Measurements from ENCODE around the gene LGALS9.
A peak's percentile ranks its signal among the peaks of the same experiment; 100 is the strongest.
"Not testable (repeated sequence)": the region's sequence is repeated elsewhere in the genome, so short reads cannot be mapped to it uniquely, and the experiment has no call there.

Gene LGALS9

GRCh38 chr17:27646232-27646631, 15.2 kb downstream of the LGALS9 start:
- DNase-seq (ENCODE audit: insufficient read length, low spot score), result no peak
- no peak for TF ChIP-seq POLR2A (IDR thresholded peaks at IDR 0.05; ENCODE audit: low read depth, low read length)
- FAIRE-seq, result no peak

- DNase-seq (ENCODE audit: insufficient read length, low spot score) (no peak), FAIRE-seq (no peak)
- TF ChIP-seq POLR2A (IDR thresholded peaks at IDR 0.05; ENCODE audit: low read depth, low read length), result no peak
Observed at GRCh38 chr17:27647765-27648164, 16.8 kb downstream of the LGALS9 start.

- DNase-seq (ENCODE audit: insufficient read length, low spot score); FAIRE-seq: not testable (repeated sequence)
Observed at GRCh38 chr17:27649111-27649571, 18.2 kb downstream of the LGALS9 start.

- TF ChIP-seq POLR2A (IDR thresholded peaks at IDR 0.05; ENCODE audit: low read depth, low read length), result no peak
- DNase-seq (ENCODE audit: insufficient read length, low spot score) (no peak), FAIRE-seq (no peak)
Observed at GRCh38 chr17:27649929-27650328, 18.9 kb downstream of the LGALS9 start.

- no peak for DNase-seq (ENCODE audit: insufficient read length, low spot score)
- TF ChIP-seq POLR2A (IDR thresholded peaks at IDR 0.05; ENCODE audit: low read depth, low read length), result no peak
- FAIRE-seq, result no peak
Observed at GRCh38 chr17:27650836-27651235, 19.8 kb downstream of the LGALS9 start.

GRCh38 chr17:27651411-27652345, 20.7 kb downstream of the LGALS9 start:
- DNase-seq (ENCODE audit: insufficient read length, low spot score) (no peak), FAIRE-seq (no peak)
- TF ChIP-seq POLR2A (IDR thresholded peaks at IDR 0.05; ENCODE audit: low read depth, low read length), result no peak

- not testable (repeated sequence) for FAIRE-seq; DNase-seq (ENCODE audit: insufficient read length, low spot score)
Observed at GRCh38 chr17:27653449-27653971, 22.5 kb downstream of the LGALS9 start.

- FAIRE-seq, result no peak
- DNase-seq (ENCODE audit: insufficient read length, low spot score), result no peak
- TF ChIP-seq POLR2A (IDR thresholded peaks at IDR 0.05; ENCODE audit: low read depth, low read length), result no peak
Observed at GRCh38 chr17:27654136-27654535, 23.1 kb downstream of the LGALS9 start.

- FAIRE-seq (no peak), DNase-seq (ENCODE audit: insufficient read length, low spot score) (peak; percentile 78)
- no peak for TF ChIP-seq POLR2A (IDR thresholded peaks at IDR 0.05; ENCODE audit: low read depth, low read length)
Observed at GRCh38 chr17:27654654-27655524, 23.9 kb downstream of the LGALS9 start.

- DNase-seq (ENCODE audit: insufficient read length, low spot score); FAIRE-seq: not testable (repeated sequence)
Observed at GRCh38 chr17:27655525-27656111, 24.6 kb downstream of the LGALS9 start.

GRCh38 chr17:27656620-27657019, 25.6 kb downstream of the LGALS9 start:
- not testable (repeated sequence) for DNase-seq (ENCODE audit: insufficient read length, low spot score); FAIRE-seq

GRCh38 chr17:27657620-27658019, 26.6 kb downstream of the LGALS9 start:
- DNase-seq (ENCODE audit: insufficient read length, low spot score) (no peak), FAIRE-seq (no peak)
- TF ChIP-seq POLR2A (IDR thresholded peaks at IDR 0.05; ENCODE audit: low read depth, low read length), result no peak

GRCh38 chr17:27659683-27660082, 28.7 kb downstream of the LGALS9 start:
- FAIRE-seq (no peak), DNase-seq (ENCODE audit: insufficient read length, low spot score) (no peak)
- no peak for TF ChIP-seq POLR2A (IDR thresholded peaks at IDR 0.05; ENCODE audit: low read depth, low read length)

- no peak for FAIRE-seq
- DNase-seq (ENCODE audit: insufficient read length, low spot score), result no peak
- TF ChIP-seq POLR2A (IDR thresholded peaks at IDR 0.05; ENCODE audit: low read depth, low read length), result no peak
Observed at GRCh38 chr17:27660436-27660835, 29.4 kb downstream of the LGALS9 start.
